Measurements from ENCODE around the gene SLC36A4. TPM values are rescaled to one million over a fixed set of nuclear protein-coding genes. Genes with fewer than 3 reads are reported as not detected.

The SLC36A4 gene
- total and polyA plus RNA-seq, 2 donors (not counting 1 experiment from before 2014, with no cell fraction given) = 7.3 to 22.7 TPM

DNA sequence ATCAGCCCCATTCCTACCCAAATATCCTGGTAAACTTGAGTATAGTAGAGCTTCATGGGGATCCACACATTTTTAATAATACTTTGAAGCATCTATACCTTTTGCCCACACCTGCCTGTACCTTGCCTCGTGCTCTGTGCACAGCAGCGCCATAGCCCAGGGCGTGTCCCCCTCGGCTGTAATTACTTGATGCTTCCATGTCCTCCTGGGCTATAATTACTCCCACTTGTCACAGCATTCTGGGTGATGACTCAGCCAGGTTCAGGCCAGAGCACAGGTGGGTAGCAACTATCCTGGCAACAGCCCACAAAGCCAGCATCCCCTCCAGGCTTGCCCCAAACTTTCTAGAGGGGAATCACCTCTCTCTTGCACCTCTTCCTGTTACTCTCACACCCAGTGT is 23.7 kb upstream of the SLC36A4 start:
- Histone ChIP-seq H3K36me3 (ENCODE audit: control insufficient read depth, insufficient read depth, low read length) (no peaks in the 10 kb centered on the region), H3K27ac (ENCODE audit: insufficient read depth, low read length) (no peak overlapping the region), H3K9me3 (ENCODE audit: control insufficient read depth, insufficient read depth, low read depth, low read length) (no peaks in the 10 kb centered on the region), H4K20me1 (ENCODE audit: control insufficient read depth, extremely low read depth, insufficient read depth, low read length) (no peaks in the 10 kb centered on the region), H3K4me1 (ENCODE audit: control insufficient read depth, extremely low read depth, insufficient read depth, low read length) (no peaks in the 10 kb centered on the region), H2AFZ (ENCODE audit: low read length) (no peak overlapping the region), H3K79me2 (ENCODE audit: control insufficient read depth, insufficient read depth, low read length) (no peaks in the 10 kb centered on the region), H3K27me3 (ENCODE audit: control insufficient read depth, insufficient read depth, low read length) (no peaks in the 10 kb centered on the region), H3K4me2 (ENCODE audit: extremely low read depth, insufficient read depth, low read length) (no peak overlapping the region), H3K4me3 (replicated peaks in 1 of 4; ENCODE audit: control extremely low read depth in 1 of 4, insufficient read depth in 1 of 4, low read depth in 3 of 4, low read length in 4 of 4) (no peak overlapping the region), H3K9ac (ENCODE audit: insufficient read depth, low read length) (no peak overlapping the region)
- TF ChIP-seq EZH2 (IDR thresholded peaks at IDR 0.05; ENCODE audit: low read length, missing control alignments) = no peak
- TF ChIP-seq, protein P1, sequence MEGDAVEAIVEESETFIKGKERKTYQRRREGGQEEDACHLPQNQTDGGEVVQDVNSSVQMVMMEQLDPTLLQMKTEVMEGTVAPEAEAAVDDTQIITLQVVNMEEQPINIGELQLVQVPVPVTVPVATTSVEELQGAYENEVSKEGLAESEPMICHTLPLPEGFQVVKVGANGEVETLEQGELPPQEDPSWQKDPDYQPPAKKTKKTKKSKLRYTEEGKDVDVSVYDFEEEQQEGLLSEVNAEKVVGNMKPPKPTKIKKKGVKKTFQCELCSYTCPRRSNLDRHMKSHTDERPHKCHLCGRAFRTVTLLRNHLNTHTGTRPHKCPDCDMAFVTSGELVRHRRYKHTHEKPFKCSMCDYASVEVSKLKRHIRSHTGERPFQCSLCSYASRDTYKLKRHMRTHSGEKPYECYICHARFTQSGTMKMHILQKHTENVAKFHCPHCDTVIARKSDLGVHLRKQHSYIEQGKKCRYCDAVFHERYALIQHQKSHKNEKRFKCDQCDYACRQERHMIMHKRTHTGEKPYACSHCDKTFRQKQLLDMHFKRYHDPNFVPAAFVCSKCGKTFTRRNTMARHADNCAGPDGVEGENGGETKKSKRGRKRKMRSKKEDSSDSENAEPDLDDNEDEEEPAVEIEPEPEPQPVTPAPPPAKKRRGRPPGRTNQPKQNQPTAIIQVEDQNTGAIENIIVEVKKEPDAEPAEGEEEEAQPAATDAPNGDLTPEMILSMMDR (conservative IDR thresholded peaks at IDR 0.05 in 1 of 2, IDR thresholded peaks at IDR 0.05 in 1 of 2; ENCODE audit: low read depth in 1 of 2, low read length in 2 of 2) = no peak
- DNase-seq (ENCODE audit: low read depth in 2 of 2) = no peak

DNA sequence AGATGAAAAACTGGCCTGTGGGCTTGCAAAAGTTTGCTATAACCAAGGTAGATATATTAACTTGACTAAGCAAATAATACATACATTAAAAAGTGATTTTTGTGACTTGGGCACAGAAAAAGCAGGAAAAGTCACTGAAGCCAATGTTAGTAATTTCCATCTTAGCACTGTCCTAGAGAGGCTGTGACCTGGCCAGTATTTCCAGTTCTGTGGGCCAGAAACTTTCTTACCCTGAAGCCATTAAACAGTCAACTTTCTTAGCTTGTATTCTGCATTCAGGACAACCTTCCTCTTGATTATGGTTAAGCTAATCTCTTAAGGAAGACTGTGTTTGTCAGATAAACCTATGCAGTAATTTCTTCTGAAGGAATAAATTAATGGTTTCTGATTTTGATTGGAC is 22.3 kb upstream of the SLC36A4 start:
- Histone ChIP-seq H3K27me3 (ENCODE audit: control insufficient read depth, insufficient read depth, low read length) (no peaks in the 10 kb centered on the region), H3K27ac (ENCODE audit: insufficient read depth, low read length) (no peak overlapping the region), H3K9me3 (ENCODE audit: control insufficient read depth, insufficient read depth, low read depth, low read length) (no peaks in the 10 kb centered on the region), H3K36me3 (ENCODE audit: control insufficient read depth, insufficient read depth, low read length) (no peaks in the 10 kb centered on the region), H3K9ac (ENCODE audit: insufficient read depth, low read length) (no peak overlapping the region), H3K4me1 (ENCODE audit: control insufficient read depth, extremely low read depth, insufficient read depth, low read length) (no peaks in the 10 kb centered on the region), H2AFZ (ENCODE audit: low read length) (no peak overlapping the region), H3K4me2 (ENCODE audit: extremely low read depth, insufficient read depth, low read length) (no peak overlapping the region), H3K79me2 (ENCODE audit: control insufficient read depth, insufficient read depth, low read length) (no peaks in the 10 kb centered on the region), H4K20me1 (ENCODE audit: control insufficient read depth, extremely low read depth, insufficient read depth, low read length) (no peaks in the 10 kb centered on the region), H3K4me3 (replicated peaks in 1 of 4; ENCODE audit: control extremely low read depth in 1 of 4, insufficient read depth in 1 of 4, low read depth in 3 of 4, low read length in 4 of 4) (no peak overlapping the region)
- DNase-seq (ENCODE audit: low read depth in 2 of 2) = no peak
- TF ChIP-seq, protein P1 (conservative IDR thresholded peaks at IDR 0.05 in 1 of 2, IDR thresholded peaks at IDR 0.05 in 1 of 2; ENCODE audit: low read depth in 1 of 2, low read length in 2 of 2) = no peak
- TF ChIP-seq EZH2 (IDR thresholded peaks at IDR 0.05; ENCODE audit: low read length, missing control alignments) = no peak

DNA sequence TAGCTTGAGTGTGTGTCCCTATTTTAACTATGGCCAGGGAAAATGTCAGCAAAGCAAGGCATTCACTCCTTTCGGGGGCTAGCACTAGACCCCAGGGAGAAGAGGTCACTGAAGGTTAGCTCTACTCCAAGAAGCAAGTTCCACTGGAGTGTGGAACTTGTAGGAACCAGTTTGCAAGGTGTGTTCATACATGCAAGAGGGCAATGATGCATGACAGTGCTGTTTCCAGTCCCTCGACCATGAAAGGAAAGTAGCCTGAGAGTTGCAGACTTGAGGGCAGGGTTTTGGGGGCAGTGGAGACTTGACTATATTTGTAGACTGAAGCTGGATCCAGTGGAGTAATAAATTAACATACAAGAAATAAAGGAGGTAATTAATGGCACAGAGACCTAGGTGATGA is 21.6 kb upstream of the SLC36A4 start:
- no peak for DNase-seq (ENCODE audit: low read depth in 2 of 2)
- H3K9ac ChIP-seq (ENCODE audit: insufficient read depth, low read length) = no peak overlapping the region
- H3K36me3 ChIP-seq (ENCODE audit: control insufficient read depth, insufficient read depth, low read length) = no peaks in the 10 kb centered on the region
- H3K4me1 ChIP-seq (ENCODE audit: control insufficient read depth, extremely low read depth, insufficient read depth, low read length) = no peaks in the 10 kb centered on the region
- no peak overlapping the region for H3K4me2 ChIP-seq (ENCODE audit: extremely low read depth, insufficient read depth, low read length)
- H2AFZ ChIP-seq (ENCODE audit: low read length) = no peak overlapping the region
- no peaks in the 10 kb centered on the region for H4K20me1 ChIP-seq (ENCODE audit: control insufficient read depth, extremely low read depth, insufficient read depth, low read length)
- no peak overlapping the region for H3K4me3 ChIP-seq (replicated peaks in 1 of 4; ENCODE audit: control extremely low read depth in 1 of 4, insufficient read depth in 1 of 4, low read depth in 3 of 4, low read length in 4 of 4)
- no peak overlapping the region for H3K27ac ChIP-seq (ENCODE audit: insufficient read depth, low read length)
- no peaks in the 10 kb centered on the region for H3K9me3 ChIP-seq (ENCODE audit: control insufficient read depth, insufficient read depth, low read depth, low read length)
- no peak for TF ChIP-seq EZH2 (IDR thresholded peaks at IDR 0.05; ENCODE audit: low read length, missing control alignments)
- TF ChIP-seq, protein P1 (conservative IDR thresholded peaks at IDR 0.05 in 1 of 2, IDR thresholded peaks at IDR 0.05 in 1 of 2; ENCODE audit: low read depth in 1 of 2, low read length in 2 of 2) = no peak
- no peaks in the 10 kb centered on the region for H3K27me3 ChIP-seq (ENCODE audit: control insufficient read depth, insufficient read depth, low read length)
- no peaks in the 10 kb centered on the region for H3K79me2 ChIP-seq (ENCODE audit: control insufficient read depth, insufficient read depth, low read length)

Measured in fibroblast of lung (primary cell).